Measurements from ENCODE around the gene UQCC5.
A peak's percentile ranks its signal among the peaks of the same experiment; 100 is the strongest.
"Not testable (repeated sequence)": the region's sequence is repeated elsewhere in the genome, so short reads cannot be mapped to it uniquely, and the experiment has no call there.

The UQCC5 gene

DNA sequence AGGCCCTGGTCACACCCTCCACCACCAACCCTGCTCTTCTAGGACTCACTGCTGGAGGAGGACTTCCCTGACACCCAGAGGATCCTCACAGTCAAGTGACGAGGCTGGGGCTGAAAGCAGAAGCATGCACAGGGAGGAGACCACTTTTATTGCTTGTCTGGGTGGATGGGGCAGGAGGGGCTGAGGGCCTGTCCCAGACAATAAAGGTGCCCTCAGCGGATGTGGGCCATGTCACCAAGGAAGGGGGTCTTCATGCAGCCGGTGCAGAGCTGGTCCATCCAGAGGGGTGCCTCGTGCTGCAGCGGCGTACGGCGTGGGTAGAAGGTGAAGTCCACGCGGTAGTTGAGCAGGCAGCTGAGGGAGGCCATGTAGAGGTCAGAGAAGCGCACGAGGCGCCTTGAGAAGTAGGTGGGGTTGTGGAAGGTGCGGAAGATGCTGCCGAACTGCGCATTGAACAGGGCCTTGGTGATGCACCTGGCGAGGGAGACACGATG, 12.1 kb upstream of the UQCC5 start:
- no peak for DNase-seq

DNA sequence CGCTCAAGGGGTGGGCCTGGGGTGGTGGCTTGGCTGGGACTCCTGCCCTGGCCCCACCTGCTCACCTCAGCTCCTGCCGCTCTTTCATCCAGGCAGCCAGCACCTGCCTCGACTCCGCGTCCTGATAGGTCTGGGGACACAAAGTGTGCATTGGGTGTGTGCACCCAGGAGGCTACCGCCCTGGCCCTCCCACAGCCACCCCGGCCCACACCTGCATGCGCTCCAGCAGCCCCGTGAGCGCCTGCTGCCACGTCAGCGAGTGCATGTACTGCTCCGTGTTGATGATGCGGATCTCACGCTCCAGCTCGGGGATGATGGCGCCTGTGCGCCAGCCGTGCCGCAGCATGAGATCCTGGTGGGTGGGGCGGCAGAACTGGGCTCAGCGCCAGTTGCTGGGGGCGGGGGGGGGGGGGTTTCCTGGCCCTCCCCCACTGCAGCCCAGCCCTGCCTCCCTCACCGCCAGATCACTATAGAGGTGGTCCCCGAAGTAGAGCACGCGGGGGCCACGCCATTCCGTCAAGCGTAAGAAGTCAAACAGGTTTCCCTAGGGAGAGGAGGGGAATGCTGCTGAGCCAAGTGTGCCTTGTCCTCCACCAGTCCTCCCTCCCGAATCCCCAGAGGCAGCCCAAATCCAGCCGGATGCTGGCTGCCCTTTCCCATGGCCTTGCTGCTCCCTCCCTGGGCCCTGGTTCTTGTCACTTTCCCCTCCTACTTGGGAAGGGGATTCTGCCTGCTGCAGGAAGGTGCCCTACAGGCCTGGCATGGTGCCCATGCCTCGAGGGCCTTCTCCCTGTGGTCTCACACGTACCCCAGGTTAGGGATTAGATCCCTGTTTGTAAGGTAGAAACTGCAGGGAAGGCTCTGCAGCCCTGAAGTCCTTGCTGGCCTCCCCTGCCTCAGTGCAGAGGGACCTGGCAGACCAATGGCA, 11.4 kb upstream of the UQCC5 start:
- DNase-seq: no peak

DNA sequence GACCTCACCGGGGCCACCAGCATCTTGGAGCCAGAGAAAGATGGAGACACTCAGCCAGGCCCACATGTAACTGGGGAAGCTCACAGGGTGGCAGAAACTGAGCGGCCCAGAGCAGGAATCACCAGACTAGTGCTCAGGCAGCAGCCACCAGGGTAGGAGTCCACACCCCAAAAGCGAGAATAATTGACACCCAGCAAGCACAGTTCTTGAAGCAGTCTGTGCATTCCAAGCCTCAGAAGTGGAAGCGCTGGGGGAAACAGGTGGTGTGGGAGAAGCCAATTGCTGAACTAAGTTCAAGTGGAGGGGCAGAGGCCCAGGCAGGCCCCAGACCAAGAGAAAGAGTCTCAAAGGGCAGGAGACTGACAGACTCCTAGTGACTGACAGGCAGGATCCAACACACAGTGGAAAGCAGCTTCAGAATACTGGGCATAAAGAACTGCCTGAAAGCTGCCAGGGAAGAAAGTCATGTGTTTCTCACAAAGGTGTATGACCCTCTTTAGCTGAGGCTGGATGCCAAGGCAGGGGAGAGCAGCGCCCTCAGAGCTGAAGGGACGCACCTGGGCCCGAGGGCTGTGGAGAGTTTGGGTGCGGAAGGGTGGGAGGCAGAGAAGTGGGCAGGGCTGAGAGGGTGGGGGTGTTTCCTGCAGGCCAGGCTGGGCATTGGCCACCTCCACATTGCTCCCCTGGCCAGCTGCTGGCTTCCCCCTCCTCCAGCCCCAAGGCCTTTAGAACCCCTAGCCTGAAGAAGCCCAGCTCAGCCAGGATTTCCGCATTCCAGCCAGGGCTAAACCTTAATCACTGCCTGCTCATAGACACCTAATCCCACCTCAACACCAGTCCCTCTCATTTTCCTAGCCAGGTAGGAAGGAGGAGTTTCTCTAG, 10.5 kb upstream of the UQCC5 start:
- no peak for DNase-seq

DNA sequence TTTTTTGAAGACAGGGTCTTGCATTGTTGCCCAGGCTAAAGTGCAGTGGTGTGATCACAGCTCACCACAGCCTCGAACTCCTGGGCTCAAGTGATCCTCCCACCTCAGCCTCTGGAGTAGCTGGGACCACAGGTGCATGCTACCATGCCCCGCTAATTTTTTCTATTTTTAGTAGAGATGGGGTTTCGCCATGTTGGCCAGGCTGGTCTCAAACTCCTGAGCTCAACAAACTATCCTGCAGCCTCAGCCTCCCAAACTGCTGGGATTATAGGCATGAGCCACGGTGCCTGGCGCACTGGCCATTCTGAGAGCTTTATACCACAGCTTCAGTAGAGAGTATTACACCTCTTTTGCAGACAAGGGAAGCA, 9.8 kb upstream of the UQCC5 start:
- not testable (repeated sequence) for DNase-seq

DNA sequence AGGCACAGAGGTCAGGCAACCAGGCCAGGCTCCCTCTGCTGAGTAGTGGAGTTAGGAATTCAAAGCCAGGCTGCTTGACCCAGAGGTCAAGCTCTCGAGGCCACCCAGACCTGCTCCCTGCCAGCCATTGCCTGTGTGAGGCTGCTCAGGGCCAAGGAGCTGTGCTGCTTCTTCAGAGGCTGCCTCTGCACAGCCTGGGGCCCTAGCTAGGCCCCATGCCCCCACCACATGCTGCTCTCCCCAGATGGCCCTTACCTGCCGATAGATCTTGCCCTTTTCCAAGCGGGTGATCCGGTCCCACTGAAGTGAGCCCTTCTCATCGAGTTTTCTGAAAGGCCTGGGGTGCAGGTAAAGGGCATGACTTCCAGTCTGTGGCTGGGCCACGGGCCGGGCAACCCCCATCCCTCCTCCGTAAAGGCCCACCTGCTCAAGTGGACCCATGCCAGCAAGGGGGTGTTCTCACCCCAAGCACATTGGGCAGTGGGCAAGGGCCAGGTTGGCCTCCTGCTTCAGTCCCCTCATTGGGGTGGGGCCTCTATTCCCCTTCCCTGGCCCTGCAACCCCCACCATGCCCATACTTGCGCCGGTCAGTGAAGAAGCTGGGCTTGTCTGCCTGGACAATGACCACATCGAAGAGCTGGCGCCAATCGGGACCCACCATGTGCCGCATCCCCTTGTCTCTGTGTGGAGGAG, 9.2 kb upstream of the UQCC5 start:
- DNase-seq: no peak

DNA sequence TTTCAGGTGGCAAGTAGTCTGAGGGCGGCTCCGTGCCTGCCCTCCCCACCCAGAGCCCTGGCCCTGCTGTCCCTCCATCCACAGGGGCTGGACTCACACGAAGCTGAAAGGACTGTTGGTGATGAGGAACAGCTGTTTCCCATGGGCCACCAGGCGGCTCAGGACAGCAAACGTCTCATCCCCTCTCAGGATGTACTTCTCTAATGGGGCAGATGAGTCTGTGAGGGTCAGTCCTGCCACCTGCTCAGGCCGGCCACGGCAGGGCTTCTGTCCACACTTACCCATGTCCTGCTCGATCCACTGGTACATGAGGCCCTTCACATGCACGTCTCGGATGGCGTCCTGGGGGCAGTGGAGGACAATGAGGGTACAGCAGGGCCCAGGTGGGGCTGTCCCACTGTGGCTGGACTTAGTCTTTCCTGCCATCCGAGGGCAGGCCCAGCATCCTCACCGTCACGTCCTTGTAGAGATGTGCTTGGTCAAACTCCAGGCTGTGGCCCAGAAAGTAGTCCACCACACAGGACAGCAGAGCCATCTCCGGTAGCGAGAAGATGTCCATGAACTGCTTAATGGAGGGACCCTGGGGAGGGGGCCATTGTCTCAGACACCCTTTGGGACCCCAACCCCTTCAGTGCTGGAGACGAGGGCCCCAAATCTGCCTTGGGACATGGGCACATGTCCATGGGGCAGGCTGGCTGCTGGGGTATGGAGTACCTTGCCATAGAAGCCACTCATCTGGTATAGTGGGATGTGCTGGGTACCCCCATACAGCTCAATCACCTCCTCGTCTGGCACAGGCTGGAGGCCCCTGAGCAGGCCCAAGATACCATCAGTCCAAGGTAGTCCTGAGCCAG, 8.4 kb upstream of the UQCC5 start:
- no peak for DNase-seq

DNA sequence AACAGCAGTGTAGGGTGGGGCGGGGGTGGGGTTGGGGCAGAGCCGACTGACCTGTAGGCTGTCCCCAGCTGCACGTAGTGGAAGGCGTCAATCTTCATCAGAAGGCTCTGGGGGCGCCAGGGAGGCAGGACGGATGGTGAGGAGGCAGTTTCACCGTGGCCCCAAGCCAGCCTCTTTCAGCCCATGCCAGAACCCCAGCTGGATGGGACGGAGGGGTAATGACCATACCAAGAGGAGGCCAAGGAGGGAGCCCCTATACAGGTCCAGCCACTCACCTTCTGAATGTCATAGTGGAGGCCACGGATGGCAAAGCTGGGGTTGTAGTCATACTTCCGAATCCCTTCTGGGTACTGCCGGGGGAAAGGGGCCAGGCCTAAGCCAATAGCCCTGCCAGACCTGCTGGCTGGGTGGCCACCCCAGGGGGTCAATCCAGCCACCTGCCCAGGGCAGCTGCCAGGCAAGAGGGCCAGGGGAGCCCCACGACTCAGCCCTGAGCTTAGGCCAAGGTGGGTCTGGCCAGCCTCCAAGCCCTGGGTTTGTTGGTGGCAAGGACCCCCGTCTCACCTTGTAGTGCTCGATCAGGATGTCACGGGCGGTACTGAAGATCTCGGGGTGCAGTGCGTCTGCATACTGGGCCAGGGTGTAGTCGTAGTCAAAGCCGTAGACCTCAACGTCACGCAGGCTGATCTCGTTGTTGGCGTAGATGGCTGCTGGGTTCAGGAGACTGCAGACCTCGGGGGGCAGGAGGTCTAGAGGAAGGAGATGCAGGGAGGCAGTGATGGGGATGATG, 7.6 kb upstream of the UQCC5 start:
- DNase-seq: no peak

DNA sequence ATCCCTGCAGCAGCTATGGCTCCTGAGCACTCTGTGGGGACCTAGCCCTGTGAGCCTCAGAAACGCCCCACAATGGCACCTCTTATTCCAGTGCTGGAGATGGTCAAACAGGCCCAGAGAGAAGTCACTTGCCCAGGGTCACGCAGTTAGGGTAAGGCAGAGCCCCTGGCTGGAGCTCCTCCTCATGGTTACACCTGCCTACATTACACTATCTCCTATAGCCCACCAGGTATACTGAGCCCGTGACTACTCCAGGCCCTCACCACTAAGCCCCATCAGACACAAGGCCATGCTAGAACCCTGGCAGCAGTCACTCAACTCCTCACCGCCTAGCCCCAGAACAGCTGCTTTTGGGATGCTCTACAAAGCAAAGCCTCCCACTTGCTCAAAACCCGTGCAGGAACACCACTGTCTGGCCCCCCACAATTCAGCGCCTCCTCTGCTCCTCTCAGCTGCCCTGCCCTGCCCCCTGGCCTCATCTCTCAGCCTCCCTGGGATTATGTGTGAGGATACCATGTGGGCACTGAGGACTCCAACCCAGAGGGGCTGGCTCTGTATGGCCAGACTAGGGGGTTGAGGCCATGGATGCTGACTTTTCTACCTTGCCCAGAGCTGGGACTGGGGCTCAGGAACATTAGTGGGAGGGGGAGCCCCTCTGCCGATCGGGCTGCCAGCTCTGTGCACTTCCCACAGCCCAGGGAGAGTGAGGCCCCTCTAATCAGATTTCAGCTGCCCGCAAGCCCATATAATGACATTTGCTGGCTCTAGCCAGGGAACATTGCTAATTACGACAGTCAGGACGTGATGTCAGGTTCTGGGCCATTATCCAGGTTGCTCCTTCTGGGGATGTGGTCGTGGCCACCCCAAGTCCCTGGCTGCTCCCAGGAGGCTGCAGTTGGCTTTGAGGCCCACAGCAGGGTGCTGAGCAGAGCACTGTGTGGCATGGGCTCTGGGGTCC, 6.8 kb upstream of the UQCC5 start:
- DNase-seq: no peak

DNA sequence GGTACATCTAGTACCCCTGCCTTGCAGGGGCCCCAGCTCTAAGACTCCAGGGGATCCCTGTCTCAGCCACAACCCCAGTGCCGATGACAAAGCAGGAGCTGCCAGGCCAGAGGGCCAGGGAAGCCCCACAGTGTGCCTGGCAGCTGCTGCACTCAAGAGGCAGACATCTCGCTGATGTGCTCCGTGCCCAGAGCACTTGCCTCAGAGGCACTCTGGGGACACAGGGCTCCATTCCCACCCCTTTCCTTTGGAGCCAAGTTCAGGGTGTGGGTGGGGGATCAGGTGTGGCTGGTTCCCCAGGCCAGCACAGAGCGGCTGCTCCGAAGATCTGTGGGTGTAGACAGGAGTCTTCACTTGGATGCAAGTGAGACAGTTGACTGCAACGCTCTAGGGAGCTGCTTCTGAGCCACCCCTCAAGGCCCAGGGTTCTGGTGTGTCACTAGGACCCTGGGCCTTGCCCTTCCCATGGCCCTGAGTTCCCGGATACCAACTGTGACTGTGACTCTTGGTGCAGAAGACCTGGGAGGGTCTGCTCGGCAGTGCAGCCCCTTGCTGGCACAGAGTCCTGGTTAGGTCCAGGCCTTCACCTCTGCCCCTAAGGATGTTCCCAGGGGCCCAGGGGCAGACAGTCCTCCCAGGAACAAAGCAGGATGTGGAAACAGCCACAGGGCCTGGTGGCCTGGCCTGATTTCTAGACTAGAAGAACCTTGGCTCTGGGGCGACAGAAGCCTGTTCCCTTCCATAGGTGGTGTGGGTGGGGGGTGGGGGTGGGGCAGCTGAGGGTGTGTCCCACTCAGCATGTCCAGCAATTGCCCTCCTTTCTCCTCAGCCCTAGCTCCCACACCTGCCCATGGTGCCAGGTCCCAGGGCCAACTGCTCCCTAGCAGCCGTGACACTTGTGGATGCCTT, 5.2 kb upstream of the UQCC5 start:
- no peak for DNase-seq

DNA sequence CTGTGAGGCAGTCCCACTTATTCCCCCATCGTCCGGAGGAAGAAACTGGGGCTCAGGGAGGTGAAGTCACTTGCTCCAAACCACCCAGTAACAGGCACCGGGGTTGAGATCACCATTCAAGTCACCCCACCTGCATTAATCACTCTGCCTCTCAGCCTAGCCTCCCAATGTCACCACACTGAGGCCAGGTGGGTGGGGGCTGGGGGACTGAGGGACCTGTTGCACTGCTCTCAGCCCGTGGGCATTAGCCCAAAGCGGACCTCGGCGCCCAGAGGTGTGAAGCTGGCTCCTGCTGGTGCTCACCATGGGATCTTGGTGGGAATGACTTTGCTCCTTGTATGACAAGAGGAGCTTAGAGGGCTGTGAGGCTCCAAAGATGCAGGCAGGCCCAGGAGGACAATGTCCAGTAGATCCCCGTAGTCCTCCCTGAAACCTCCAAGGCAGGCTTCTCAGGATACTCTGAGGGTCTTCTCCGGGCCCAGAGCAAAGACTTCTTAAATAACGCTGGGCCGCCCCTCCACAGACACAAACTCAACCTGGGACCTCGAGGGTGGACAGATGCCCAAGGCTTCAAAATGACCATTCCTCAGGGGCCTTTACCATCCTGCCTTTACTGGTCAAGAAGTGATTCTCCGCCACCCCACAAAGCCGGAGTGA, 4.4 kb upstream of the UQCC5 start:
- no peak for DNase-seq

DNA sequence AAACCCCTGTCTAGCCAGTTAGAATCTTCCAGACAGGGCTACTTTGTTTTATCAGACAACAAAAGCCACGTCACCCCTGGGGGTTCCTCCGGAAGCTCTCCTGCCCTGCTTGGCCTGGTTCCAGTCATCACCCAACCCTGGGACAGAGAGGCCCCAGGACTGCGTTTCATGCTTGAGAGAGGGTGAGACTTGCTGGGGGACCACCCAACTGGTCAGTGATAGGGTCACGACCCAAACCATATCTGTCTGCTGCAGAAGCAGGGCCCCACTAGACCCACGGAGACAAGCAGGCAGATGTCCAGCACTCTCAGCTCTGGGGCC, 3.9 kb upstream of the UQCC5 start:
- no peak for DNase-seq

DNA sequence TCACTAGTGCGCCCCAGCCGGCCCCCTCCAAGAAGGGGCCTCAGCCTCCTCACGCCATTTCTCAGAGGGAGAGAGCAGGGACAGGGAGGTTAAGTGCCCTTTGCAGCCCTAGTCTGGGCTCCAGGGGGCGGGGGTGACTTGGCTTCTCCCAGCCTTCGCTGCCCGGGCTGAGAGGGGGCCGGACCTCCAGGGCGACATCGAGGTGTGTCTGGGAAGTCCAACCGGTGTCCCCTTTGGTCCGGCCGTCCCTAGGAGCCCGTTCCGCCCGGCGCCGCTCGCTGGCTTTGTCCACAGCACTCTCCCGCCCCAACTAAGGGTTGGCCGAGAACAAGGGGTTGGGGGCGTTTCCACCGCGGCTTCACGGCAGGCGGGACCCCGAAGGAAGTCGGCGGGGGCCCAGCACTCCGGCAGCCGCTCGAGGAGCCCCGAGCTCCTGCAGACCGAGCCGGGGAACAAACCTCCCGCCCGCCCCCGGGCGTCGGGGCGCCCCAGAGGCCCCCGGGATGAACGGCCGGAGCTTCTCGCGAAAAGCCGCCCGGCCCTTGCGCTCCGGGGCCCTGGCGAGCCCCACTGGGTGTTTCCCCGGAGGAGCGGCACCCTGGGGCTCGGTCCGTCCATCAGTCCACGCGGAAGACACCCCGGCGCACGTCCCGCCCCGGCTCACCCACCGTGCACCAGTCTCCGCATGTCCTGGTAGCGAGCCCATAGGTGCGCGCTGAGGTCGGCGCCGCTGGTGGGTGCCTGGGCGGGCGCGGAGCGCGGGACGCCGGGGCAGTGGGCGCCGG, 3.4 kb upstream of the UQCC5 start:
- DNase-seq: no peak

DNA sequence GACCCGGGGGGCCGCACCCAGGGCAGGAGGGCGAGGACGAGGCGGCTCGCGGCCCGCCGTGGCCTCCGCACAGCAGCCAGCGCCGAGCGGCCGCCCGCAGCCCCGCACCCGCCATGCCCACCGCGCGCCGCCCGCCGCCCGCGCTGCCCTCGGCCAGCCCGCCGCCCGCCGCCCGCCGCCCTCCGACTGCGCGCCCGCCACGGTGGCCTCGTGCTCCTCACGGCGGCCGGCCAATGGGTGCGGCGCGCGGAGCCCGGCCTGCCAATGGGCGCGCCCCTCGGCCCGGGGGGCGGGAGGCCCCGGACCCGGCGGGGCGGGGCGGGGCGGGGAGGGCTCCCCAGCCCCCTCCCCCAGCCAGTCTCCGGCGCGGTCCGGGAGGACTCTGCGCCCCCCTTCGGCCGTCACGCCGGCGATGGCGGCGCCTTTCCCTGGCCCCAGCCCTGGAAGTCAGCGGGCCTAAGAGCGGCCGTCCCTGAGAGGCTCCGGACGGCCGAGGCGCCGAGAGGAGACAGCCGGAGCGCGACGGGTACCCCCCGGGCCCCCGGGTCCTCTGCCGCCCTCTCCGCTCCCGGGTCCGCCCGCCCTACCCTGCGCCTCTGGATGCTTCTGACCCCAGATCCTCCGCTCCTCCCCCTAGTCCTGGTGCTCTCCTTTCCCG, 2.7 kb upstream of the UQCC5 start, which contains the start of gene NT5DC2:
Gene NT5DC2, minus strand, starts transcription at position 235 of the 658 bp plus-strand sequence. Its CDS starts 120 bp downstream, at position 115.
- peak; percentile 58 for DNase-seq

DNA sequence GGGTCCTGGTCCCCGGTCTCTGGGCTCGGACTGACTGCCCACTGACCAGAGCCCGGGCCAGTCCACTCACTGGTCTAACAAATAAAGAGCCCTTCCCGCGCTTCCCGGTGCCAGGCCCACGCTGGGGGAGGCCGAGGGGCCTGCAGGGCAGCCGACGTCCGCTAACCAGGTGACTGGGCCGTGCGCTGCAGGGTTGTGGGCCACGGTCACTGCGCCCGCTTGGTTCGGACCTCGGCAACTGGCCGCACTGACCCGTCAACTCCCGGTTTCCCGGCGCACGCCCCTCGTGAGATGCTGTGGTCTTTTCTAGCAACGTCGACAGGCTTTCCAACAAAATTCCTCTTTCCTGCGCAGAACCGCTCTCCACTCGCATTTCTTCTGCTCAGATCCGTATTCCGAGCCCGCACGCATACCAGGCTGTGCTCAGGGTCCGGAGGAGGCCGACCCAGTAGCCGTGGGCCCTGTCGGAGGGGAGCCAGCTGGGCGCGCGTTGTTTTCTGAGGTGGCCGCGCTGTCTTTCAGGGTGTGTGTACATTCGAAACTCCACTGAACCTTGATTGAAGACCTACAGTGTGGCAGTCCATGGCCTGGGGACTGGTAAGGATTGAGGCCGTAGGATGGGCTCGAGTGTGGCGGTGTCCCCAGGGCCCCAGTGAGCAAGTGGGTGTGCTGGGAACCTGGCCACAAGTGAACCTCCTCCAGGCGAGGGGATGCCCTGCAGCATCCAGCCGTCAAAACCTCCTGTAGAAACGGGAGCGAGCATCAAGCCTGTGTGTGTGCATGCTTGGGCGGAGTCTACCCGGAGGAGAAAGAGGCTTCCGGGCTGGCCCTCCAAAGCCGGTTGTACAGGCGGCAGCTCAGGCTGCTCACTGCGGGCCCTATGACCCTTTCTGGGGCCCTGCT, 1.9 kb upstream of the UQCC5 start:
- no peak for DNase-seq

DNA sequence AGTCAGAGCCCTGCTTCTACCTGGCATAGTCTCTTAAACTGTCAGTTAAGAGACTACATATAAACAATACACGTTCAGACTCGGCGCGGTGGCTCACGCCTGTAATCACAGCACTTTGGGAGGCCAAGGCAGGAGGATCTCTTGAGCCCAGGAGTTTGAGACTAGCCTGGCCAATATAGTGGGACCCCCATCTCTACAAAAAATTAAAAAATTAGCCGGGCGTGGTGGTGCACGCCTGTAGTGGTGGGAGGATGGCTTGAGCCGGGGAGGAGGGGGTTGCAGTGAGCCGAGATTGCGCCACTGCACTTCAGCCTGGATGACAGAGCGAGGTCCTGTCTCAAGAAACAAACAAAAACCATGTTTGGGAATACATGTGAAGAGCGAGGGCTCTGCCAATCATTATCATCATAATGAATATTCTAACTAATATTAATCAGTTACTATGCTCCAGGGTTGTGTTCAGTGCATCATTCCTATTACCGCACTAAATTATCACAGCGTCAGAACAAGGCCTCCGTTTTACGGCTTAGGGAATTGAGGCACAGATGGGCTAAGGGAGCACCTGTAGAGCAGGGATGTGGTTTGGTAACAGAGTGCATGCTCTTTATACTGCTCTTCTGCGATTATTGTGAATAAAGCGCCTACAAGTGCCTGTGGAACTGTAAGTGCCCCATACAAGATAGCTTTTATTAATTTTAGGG, 844 bp upstream of the UQCC5 start:
- no peak for DNase-seq

DNA sequence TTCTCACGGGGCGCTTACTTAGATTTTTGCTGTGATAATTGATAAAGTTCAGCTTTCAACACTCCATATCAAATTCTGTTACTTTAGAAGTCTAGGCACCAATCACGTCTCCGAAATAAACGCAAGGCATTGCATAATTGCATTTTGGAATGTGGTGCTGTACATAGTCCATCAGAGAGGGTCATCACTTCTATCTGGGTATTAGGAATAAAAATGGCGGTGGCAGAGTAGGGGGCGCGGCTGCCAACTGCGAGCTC, 365 bp upstream of the UQCC5 start:
- no peak for DNase-seq

All from NCI-H2107 (cell line).